Gastrocnemius medialis (tissue), 4 donors: ENCODE measurements around the gene SPATA46. TPM values are rescaled to one million over a fixed set of nuclear protein-coding genes. Genes with fewer than 3 reads are reported as not detected.

Experiments
- ATAC-seq, 2 donors: fragments of 150-250 bp; one replicate each; pipeline ENCODE4 v1.9.1; 2016
- DNase-seq, 2 donors: peaks; one replicate each; pipeline ENCODE4 v3.0.0-alpha.2; 2019
- H3K27ac ChIP-seq, 4 donors: fragments of 200-600 bp; sonication (generic); 1 replicate in 1 of 4; 2 replicates in 3 of 4; pipeline ENCODE4 v1.5.1; 2016 to 2018; ENCODE audit warnings: mild to moderate bottlenecking in 2 of 4, moderate library complexity in 1 of 4
- H3K27me3 ChIP-seq, 3 donors: fragments of 200-600 bp; sonication (generic) in 2 of 3; 1 replicate in 1 of 3; 2 replicates in 2 of 3; pipeline versions ENCODE4 v1.5.1 to v1.6.0; 2016 to 2019; ENCODE audit warnings: mild to moderate bottlenecking in 1 of 3, moderate library complexity in 1 of 3
- H3K36me3 ChIP-seq, 2 donors: fragments of 200-600 bp; sonication (generic) in 1 of 2; one replicate each; pipeline ENCODE4 v1.5.1; 2017 to 2018
- H3K4me1 ChIP-seq, 2 donors: fragments of 200-600 bp; sonication (generic) in 1 of 2; one replicate each; pipeline ENCODE4 v1.5.1; 2016 to 2017; ENCODE audit warnings: mild to moderate bottlenecking in 2 of 2
- H3K4me3 ChIP-seq, 4 donors: fragments of 200-600 bp; sonication (generic) in 3 of 4; 1 replicate in 1 of 4; 2 replicates in 3 of 4; pipeline ENCODE4 v1.5.1; 2016 to 2019; ENCODE audit warnings: mild to moderate bottlenecking in 2 of 4
- H3K9me3 ChIP-seq, 3 donors: fragments of 200-600 bp; sonication (generic) in 2 of 3; 1 replicate in 1 of 3; 2 replicates in 2 of 3; pipeline ENCODE4 v1.5.1; 2016 to 2019
- POLR2A ChIP-seq, 2 donors: fragments of 450-650 bp; IDR thresholded peaks; one replicate each; pipeline ENCODE4 v1.6.1; 2017; ENCODE audit warnings: antibody characterized with exemption in 2 of 2, mild to moderate bottlenecking in 2 of 2, moderate library complexity in 2 of 2
- in situ Hi-C, 4 donors: fragments of 200-750 bp; cut with MboI; loops; one replicate each; pipeline versions ENCODE4 v1.15.0 to v1.8.0; 2017; ENCODE audit warnings: low sequenced_read_pairs in 4 of 4
- intact Hi-C: fragments of 100-400 bp; cut with DNase I; formaldehyde crosslinking; loops from one replicate; pipeline ENCODE4 v1.15.1; 2023; ENCODE audit warnings: low total_unique reads
- total RNA-seq, 4 donors: library from RNA; depleted of rRNA; stranded (reverse); fragments of >200 nt; gene quantifications; one replicate each; pipeline versions ENCODE4 v1.1.0 to v1.2.3, GENCODE V29; 2016
- TF ChIP-seq, protein P1 (sequence below), 5 experiments: fragments of 450-650 bp in 3 of 5; fragments of 200-600 bp in 2 of 5; sonication (generic) in 2 of 5; IDR thresholded peaks in 4 of 5; conservative IDR thresholded peaks in 1 of 5; 1 replicate in 4 of 5; 2 replicates in 1 of 5; pipeline ENCODE4 v1.5.1; 2016 to 2019; ENCODE audit warnings: antibody characterized with exemption in 5 of 5, mild to moderate bottlenecking in 3 of 5, moderate library complexity in 3 of 5

SPATA46 gene
- total RNA-seq, 4 donors from 2014 or later: 1.7 TPM; not detected in 3

- no peaks in the 10 kb centered on the region for H3K4me1 ChIP-seq
- intact Hi-C loops (no loop called here), in situ Hi-C loops (no loop called here)
- H3K36me3 ChIP-seq: no peaks in the 10 kb centered on the region
- DNase-seq: no peak
- H3K27me3 ChIP-seq: no peaks in the 10 kb centered on the region
- ATAC-seq: no peak
- no peak for TF ChIP-seq POLR2A (IDR thresholded peaks at IDR 0.05)
- TF ChIP-seq, protein P1, sequence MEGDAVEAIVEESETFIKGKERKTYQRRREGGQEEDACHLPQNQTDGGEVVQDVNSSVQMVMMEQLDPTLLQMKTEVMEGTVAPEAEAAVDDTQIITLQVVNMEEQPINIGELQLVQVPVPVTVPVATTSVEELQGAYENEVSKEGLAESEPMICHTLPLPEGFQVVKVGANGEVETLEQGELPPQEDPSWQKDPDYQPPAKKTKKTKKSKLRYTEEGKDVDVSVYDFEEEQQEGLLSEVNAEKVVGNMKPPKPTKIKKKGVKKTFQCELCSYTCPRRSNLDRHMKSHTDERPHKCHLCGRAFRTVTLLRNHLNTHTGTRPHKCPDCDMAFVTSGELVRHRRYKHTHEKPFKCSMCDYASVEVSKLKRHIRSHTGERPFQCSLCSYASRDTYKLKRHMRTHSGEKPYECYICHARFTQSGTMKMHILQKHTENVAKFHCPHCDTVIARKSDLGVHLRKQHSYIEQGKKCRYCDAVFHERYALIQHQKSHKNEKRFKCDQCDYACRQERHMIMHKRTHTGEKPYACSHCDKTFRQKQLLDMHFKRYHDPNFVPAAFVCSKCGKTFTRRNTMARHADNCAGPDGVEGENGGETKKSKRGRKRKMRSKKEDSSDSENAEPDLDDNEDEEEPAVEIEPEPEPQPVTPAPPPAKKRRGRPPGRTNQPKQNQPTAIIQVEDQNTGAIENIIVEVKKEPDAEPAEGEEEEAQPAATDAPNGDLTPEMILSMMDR (IDR thresholded peaks at IDR 0.05 in 4 of 5, conservative IDR thresholded peaks at IDR 0.05 in 1 of 5): no peak
- H3K4me3 ChIP-seq: no peak overlapping the region
- H3K9me3 ChIP-seq: no peaks in the 10 kb centered on the region
- no peak overlapping the region for H3K27ac ChIP-seq
These were observed 30.2 kb upstream of the SPATA46 start for GRCh38 chr1:162406811-162407210.

DNA sequence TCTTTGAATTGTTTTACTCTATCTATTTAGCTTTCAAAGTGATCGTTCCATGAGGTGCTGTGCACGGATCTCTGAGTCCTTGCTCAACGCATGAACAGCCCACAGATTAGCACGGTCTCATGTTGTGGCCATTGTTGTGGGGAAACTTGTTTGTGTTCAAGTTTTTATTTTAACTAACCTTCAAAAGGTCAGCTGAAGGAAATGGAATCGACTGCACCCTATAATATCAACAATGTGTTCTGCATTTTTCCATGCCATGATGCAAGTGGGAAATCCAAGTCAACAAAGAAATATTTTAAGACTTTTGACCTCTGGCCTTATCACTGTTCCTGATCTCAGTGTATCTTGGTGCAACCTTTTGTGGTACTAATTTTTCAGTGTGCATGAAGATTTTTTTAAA, 29.1 kb upstream of the SPATA46 start:
- intact Hi-C loops: no loop called here
- in situ Hi-C loops: no loop called here
- Histone ChIP-seq H3K27me3 (no peaks in the 10 kb centered on the region), H3K36me3 (no peaks in the 10 kb centered on the region), H3K4me3 (no peak overlapping the region), H3K4me1 (no peaks in the 10 kb centered on the region), H3K9me3 (no peaks in the 10 kb centered on the region), H3K27ac (no peak overlapping the region)
- ATAC-seq (no peak), DNase-seq (no peak)
- no peak for TF ChIP-seq POLR2A (IDR thresholded peaks at IDR 0.05)
- TF ChIP-seq, protein P1 (IDR thresholded peaks at IDR 0.05 in 4 of 5, conservative IDR thresholded peaks at IDR 0.05 in 1 of 5): no peak

GRCh38 chr1:162404550-162405160, 28.0 kb upstream of the SPATA46 start:
- Histone ChIP-seq H3K27ac (no peak overlapping the region), H3K27me3 (no peaks in the 10 kb centered on the region), H3K9me3 (no peaks in the 10 kb centered on the region), H3K36me3 (no peaks in the 10 kb centered on the region), H3K4me3 (no peak overlapping the region), H3K4me1 (no peaks in the 10 kb centered on the region)
- DNase-seq (no peak), ATAC-seq (no peak)
- intact Hi-C loops (no loop called here), in situ Hi-C loops (no loop called here)
- TF ChIP-seq POLR2A (IDR thresholded peaks at IDR 0.05): no peak
- TF ChIP-seq, protein P1 (IDR thresholded peaks at IDR 0.05 in 4 of 5, conservative IDR thresholded peaks at IDR 0.05 in 1 of 5): no peak

DNA sequence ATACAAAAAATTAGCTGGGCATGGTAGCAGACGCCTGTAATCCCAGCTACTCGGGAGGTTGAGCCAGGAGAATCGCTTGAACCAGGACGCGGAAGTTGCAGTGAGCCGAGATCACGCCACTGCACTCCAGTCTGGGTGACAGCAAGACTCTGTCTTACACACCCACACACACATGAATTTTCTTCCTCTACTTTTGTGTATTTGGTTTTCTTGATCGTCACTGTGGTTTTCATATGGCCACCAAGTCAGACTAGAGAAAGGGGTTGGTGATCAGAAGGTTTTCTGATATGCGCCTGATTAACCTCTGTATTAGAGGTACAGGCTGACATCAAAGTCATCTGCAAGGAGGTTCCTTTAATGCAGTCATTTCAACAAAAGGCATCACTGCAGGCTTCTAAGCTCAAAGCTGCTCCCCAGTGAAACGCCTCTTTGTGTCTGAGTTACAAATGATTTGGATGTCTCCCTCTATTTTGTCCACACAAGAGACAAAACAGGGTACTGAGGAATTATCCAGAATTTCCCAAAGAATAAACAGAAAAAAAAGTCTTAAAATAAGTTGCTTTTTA, 24.2 kb upstream of the SPATA46 start:
- no peak overlapping the region for H3K4me3 ChIP-seq
- no peak for ATAC-seq
- in situ Hi-C loops (no loop called here), intact Hi-C loops (no loop called here)
- TF ChIP-seq, protein P1 (IDR thresholded peaks at IDR 0.05 in 4 of 5, conservative IDR thresholded peaks at IDR 0.05 in 1 of 5): no peak
- no peak for TF ChIP-seq POLR2A (IDR thresholded peaks at IDR 0.05)
- H3K4me1 ChIP-seq: no peaks in the 10 kb centered on the region
- DNase-seq: no peak
- H3K27me3 ChIP-seq: peaks cover 0 to 5% (median 0%) of the 10 kb centered on the region in 3 donors
- H3K9me3 ChIP-seq: no peaks in the 10 kb centered on the region
- no peak overlapping the region for H3K27ac ChIP-seq
- no peaks in the 10 kb centered on the region for H3K36me3 ChIP-seq
